ENCODE data around the gene ZNF57.
A peak's percentile ranks its signal among the peaks of the same experiment; 100 is the strongest.
"Not testable (repeated sequence)": the region's sequence is repeated elsewhere in the genome, so short reads cannot be mapped to it uniquely, and the experiment has no call there.

ZNF57 gene

GRCh38 chr19:2917275-2918184 lies 16.8 kb downstream of the ZNF57 start:
- Mint-ChIP-seq H3K4me3 (no peak overlapping the region), H3K4me1 (no peaks in the 10 kb centered on the region), H3K9me3 (peaks cover 8 to 9% of the 10 kb centered on the region in 2 donors), H3K36me3 (peaks cover 38 to 45% of the 10 kb centered on the region in 2 donors), H3K27me3 (no peaks in the 10 kb centered on the region), H3K27ac (no peak overlapping the region)
- DNase-seq (no peak), ATAC-seq (replicated peaks) (no peak)

GRCh38 chr19:2922987-2923386 lies 22.3 kb downstream of the ZNF57 start:
- Mint-ChIP-seq H3K27me3 (no peaks in the 10 kb centered on the region), H3K4me3 (no peak overlapping the region), H3K9me3 (no peaks in the 10 kb centered on the region), H3K36me3 (peaks cover 20 to 25% of the 10 kb centered on the region in 2 donors), H3K4me1 (no peaks in the 10 kb centered on the region), H3K27ac (no peak overlapping the region)
- ATAC-seq (replicated peaks), result peak in 1 of 2 donors; percentile 54
- DNase-seq, result no peak

GRCh38 chr19:2923510-2923909 lies 22.8 kb downstream of the ZNF57 start:
- Mint-ChIP-seq H3K27me3 (no peaks in the 10 kb centered on the region), H3K4me1 (no peaks in the 10 kb centered on the region), H3K27ac (no peak overlapping the region), H3K36me3 (peaks cover 16 to 21% of the 10 kb centered on the region in 2 donors), H3K9me3 (no peaks in the 10 kb centered on the region), H3K4me3 (no peak overlapping the region)
- ATAC-seq (replicated peaks) (no peak), DNase-seq (no peak)

GRCh38 chr19:2926341-2927031 lies 25.8 kb downstream of the ZNF57 start:
- Mint-ChIP-seq H3K9me3 (peaks cover 7% of the 10 kb centered on the region in 2 donors), H3K27me3 (no peaks in the 10 kb centered on the region), H3K4me1 (no peaks in the 10 kb centered on the region), H3K36me3 (peaks cover 22 to 26% of the 10 kb centered on the region in 2 donors), H3K4me3 (no peak overlapping the region), H3K27ac (no peak overlapping the region)
- DNase-seq (no peak), ATAC-seq (replicated peaks) (no peak)

GRCh38 chr19:2927032-2927430 lies 26.3 kb downstream of the ZNF57 start:
- ATAC-seq (replicated peaks), result no peak
- peaks cover 24 to 29% of the 10 kb centered on the region in 2 donors for H3K36me3 Mint-ChIP-seq
- peaks cover 7 to 8% of the 10 kb centered on the region in 2 donors for H3K9me3 Mint-ChIP-seq
- no peak for DNase-seq
- no peaks in the 10 kb centered on the region for H3K27me3 Mint-ChIP-seq
- H3K4me1 Mint-ChIP-seq, result no peaks in the 10 kb centered on the region
- no peak overlapping the region for H3K27ac Mint-ChIP-seq
- no peak overlapping the region for H3K4me3 Mint-ChIP-seq

- H3K27ac Mint-ChIP-seq, result peak overlapping the region; percentile 56
- H3K36me3 Mint-ChIP-seq, result peaks cover 65 to 70% of the 10 kb centered on the region in 2 donors
- DNase-seq, result no peak
- H3K4me1 Mint-ChIP-seq, result peaks cover 0 to 2% of the 10 kb centered on the region in 2 donors
- H3K4me3 Mint-ChIP-seq, result no peak overlapping the region
- no peak for ATAC-seq (replicated peaks)
- no peaks in the 10 kb centered on the region for H3K27me3 Mint-ChIP-seq
- H3K9me3 Mint-ChIP-seq, result peaks cover 15 to 16% of the 10 kb centered on the region in 2 donors
Measured at GRCh38 chr19:2933490-2933910, 32.8 kb downstream of the ZNF57 start.

GRCh38 chr19:2935863-2936262 lies 35.1 kb downstream of the ZNF57 start:
- H3K4me1 Mint-ChIP-seq; DNase-seq; ATAC-seq (replicated peaks); H3K27ac Mint-ChIP-seq; H3K4me3 Mint-ChIP-seq; H3K27me3 Mint-ChIP-seq: not testable (repeated sequence)
- Mint-ChIP-seq H3K36me3 (peaks cover 57 to 68% of the 10 kb centered on the region in 2 donors), H3K9me3 (peaks cover 11 to 12% of the 10 kb centered on the region in 2 donors)

GRCh38 chr19:2942928-2943640 lies 42.4 kb downstream of the ZNF57 start:
- ATAC-seq (replicated peaks), result no peak
- Mint-ChIP-seq H3K4me1 (peaks cover 12 to 38% of the 10 kb centered on the region in 2 donors), H3K27me3 (no peaks in the 10 kb centered on the region), H3K36me3 (peaks cover 7 to 18% of the 10 kb centered on the region in 2 donors), H3K9me3 (no peaks in the 10 kb centered on the region), H3K27ac (no peak overlapping the region), H3K4me3 (peak overlapping the region; percentile 34 to 51)
- DNase-seq, result no peak

GRCh38 chr19:2944403-2944774 lies 43.7 kb downstream of the ZNF57 start:
- Mint-ChIP-seq H3K4me1 (peaks cover 14 to 45% of the 10 kb centered on the region in 2 donors), H3K27me3 (no peaks in the 10 kb centered on the region), H3K36me3 (peaks cover 6 to 15% of the 10 kb centered on the region in 2 donors), H3K9me3 (no peaks in the 10 kb centered on the region), H3K4me3 (peak overlapping the region; percentile 99 to 100), H3K27ac (peak overlapping the region; percentile 100)
- DNase-seq, result no peak
- ATAC-seq (replicated peaks), result peak; percentile 19 to 20

- H3K4me1 Mint-ChIP-seq, result peaks cover 14 to 49% of the 10 kb centered on the region in 2 donors
- H3K27me3 Mint-ChIP-seq, result no peaks in the 10 kb centered on the region
- H3K4me3 Mint-ChIP-seq, result peak within 1 kb of the TSS; percentile 99 to 100
- peak within 1 kb of the TSS; percentile 100 for H3K27ac Mint-ChIP-seq
- peaks cover 6 to 14% of the 10 kb centered on the region in 2 donors for H3K36me3 Mint-ChIP-seq
- DNase-seq (peak; percentile 99), ATAC-seq (replicated peaks) (peak; percentile 98)
- no peaks in the 10 kb centered on the region for H3K9me3 Mint-ChIP-seq
Measured at GRCh38 chr19:2944775-2945574, 44.2 kb downstream of the ZNF57 start, which contains the start of gene ZNF77. Gene ZNF77 (minus strand): TSS chr19:2944971. CDS start chr19:2944840, 131 bp downstream.

- peak overlapping the region; percentile 100 for H3K27ac Mint-ChIP-seq
- peaks cover 14 to 49% of the 10 kb centered on the region in 2 donors for H3K4me1 Mint-ChIP-seq
- ATAC-seq (replicated peaks) (no peak), DNase-seq (no peak)
- H3K27me3 Mint-ChIP-seq, result no peaks in the 10 kb centered on the region
- H3K4me3 Mint-ChIP-seq, result peak overlapping the region; percentile 99 to 100
- H3K9me3 Mint-ChIP-seq, result no peaks in the 10 kb centered on the region
- peaks cover 6 to 19% of the 10 kb centered on the region in 2 donors for H3K36me3 Mint-ChIP-seq
Measured at GRCh38 chr19:2945575-2946184, 45.0 kb downstream of the ZNF57 start.

GRCh38 chr19:2949939-2950285 lies 49.2 kb downstream of the ZNF57 start:
- ATAC-seq (replicated peaks) (peak; percentile 36 to 37), DNase-seq (no peak)
- Mint-ChIP-seq H3K27me3 (no peaks in the 10 kb centered on the region), H3K4me1 (peaks cover 4 to 27% of the 10 kb centered on the region in 2 donors), H3K9me3 (no peaks in the 10 kb centered on the region), H3K36me3 (peaks cover 6 to 19% of the 10 kb centered on the region in 2 donors), H3K4me3 (peak overlapping the region; percentile 91 to 99), H3K27ac (peak overlapping the region; percentile 100)

Measured in stimulated activated naive B cell treated with anti-CD40 and anti-IgM and Interleukin-4, amounts not matched to agents 10 μg/mL and 1 μg/mL and 100 μg/mL, for 72 hours (primary cell).